ENCODE results near the gene ARHGEF9. TPM values are rescaled to one million over a fixed set of nuclear protein-coding genes. Genes with fewer than 3 reads are reported as not detected.

The ARHGEF9 gene
- total RNA-seq, 1 donor from 2014 or later, result 7.4 TPM

- Histone ChIP-seq H3K4me3 (ENCODE audit: low read depth, low read length) (no peak overlapping the region), H3K27me3 (ENCODE audit: control insufficient read depth, insufficient read depth, low read length) (no peaks in the 10 kb centered on the region), H3K36me3 (ENCODE audit: control insufficient read depth, insufficient read depth, low read length) (no peaks in the 10 kb centered on the region)
- DNase-seq (ENCODE audit: low read depth), result no peak
- no peak for FAIRE-seq
- TF ChIP-seq CTCF (IDR thresholded peaks at IDR 0.05; ENCODE audit: insufficient read depth, low read length, severe bottlenecking), result no peak
These were observed 199.1 kb downstream of the ARHGEF9 start for GRCh38 chrX:63585936-63586335.
